ENCODE data around the gene RNU7-1. TPM values are rescaled to one million over a fixed set of nuclear protein-coding genes. Genes with fewer than 3 reads are reported as not detected.
A peak's percentile ranks its signal among the peaks of the same experiment; 100 is the strongest.

The RNU7-1 gene
- polyA plus RNA-seq, 3 donors = not detected

DNA sequence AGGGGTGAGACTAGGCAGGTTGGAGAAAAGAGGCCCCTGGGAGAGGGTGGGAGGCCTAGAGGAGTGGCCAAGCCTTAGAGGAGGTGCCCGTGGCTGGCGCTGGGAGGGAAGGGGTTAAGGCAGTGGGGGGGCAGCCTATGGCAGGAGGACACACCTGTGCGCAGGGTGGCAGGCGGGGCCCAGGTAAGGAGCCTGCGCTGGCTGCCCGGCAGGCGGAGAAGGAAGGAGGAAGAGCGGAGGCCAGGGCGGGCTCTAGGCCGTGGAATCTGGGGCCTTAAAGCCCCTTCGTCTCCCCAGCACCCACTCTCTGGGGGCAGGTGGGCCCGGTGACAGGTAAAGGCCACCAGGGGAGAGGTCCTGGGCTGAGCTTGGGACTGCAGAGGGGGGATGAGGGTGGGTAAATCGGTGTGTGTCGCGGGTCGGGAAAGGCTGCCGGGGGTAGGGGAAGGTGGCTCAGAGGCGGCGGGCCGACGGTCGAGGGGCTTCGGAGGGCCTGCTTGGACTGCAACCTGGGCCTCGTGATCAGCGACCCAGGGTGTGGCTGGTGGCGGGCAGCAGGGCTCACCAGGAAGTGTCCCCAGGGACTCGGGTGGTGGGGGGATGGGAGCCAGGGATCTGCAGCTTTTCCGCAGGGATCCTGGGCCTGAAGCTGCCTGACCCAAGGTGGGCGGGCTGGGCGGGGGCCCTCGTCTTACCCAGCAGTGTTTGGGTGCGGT is 19.6 kb downstream of the RNU7-1 start:
- H3K9ac ChIP-seq (ENCODE audit: insufficient read depth, low read length, poor library complexity, severe bottlenecking) = no peak overlapping the region
- peaks cover 44% of the 10 kb centered on the region for H4K20me1 ChIP-seq (ENCODE audit: insufficient read depth, low read length)
- H3K79me2 ChIP-seq (ENCODE audit: insufficient read depth, low read length) = peaks cover 28% of the 10 kb centered on the region
- H3K27me3 ChIP-seq (ENCODE audit: control insufficient read depth in 2 of 2, insufficient read depth in 2 of 2, low read length in 2 of 2) = no peaks in the 10 kb centered on the region
- peaks cover 0 to 7% (median 0%) of the 10 kb centered on the region in 3 donors for H3K27me3 Mint-ChIP-seq (ENCODE audit: low read depth in 3 of 3)
- TF ChIP-seq, protein P1, sequence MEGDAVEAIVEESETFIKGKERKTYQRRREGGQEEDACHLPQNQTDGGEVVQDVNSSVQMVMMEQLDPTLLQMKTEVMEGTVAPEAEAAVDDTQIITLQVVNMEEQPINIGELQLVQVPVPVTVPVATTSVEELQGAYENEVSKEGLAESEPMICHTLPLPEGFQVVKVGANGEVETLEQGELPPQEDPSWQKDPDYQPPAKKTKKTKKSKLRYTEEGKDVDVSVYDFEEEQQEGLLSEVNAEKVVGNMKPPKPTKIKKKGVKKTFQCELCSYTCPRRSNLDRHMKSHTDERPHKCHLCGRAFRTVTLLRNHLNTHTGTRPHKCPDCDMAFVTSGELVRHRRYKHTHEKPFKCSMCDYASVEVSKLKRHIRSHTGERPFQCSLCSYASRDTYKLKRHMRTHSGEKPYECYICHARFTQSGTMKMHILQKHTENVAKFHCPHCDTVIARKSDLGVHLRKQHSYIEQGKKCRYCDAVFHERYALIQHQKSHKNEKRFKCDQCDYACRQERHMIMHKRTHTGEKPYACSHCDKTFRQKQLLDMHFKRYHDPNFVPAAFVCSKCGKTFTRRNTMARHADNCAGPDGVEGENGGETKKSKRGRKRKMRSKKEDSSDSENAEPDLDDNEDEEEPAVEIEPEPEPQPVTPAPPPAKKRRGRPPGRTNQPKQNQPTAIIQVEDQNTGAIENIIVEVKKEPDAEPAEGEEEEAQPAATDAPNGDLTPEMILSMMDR (IDR thresholded peaks at IDR 0.05) = no peak
- peaks cover 68% of the 10 kb centered on the region for H3K4me1 Mint-ChIP-seq
- H3K27ac ChIP-seq (ENCODE audit: low read depth in 1 of 2, low read length in 2 of 2) = no peak overlapping the region
- H3K4me1 ChIP-seq (ENCODE audit: control insufficient read depth in 1 of 2, insufficient read depth in 2 of 2, low read length in 2 of 2) = peaks cover 64 to 71% of the 10 kb centered on the region in 2 donors
- H3K36me3 ChIP-seq (replicated peaks in 1 of 2; ENCODE audit: control insufficient read depth in 1 of 2, insufficient read depth in 2 of 2, low read length in 2 of 2) = peaks cover 49 to 52% of the 10 kb centered on the region in 2 donors
- intact Hi-C loops (cut with micrococcal nuclease) = loop anchor here in 1 of 2 donors (5.0 kb wide), 1 partner anchor 91 kb away; the partner anchor contains the start of gene SPSB2
- no peak for DNase-seq
- H3K27ac Mint-ChIP-seq = peak overlapping the region in 2 of 7 donors; percentile 18 to 66
- 93% methylated on average over 18 of the region's 32 CpGs for WGBS (ENCODE audit: insufficient coverage)
- peaks cover 0 to 2% (median 0%) of the 10 kb centered on the region in 7 donors for H3K9me3 Mint-ChIP-seq
- no peak overlapping the region for H3K4me3 Mint-ChIP-seq
- H3K36me3 Mint-ChIP-seq = peaks cover 46 to 69% of the 10 kb centered on the region in 2 donors
- H3K4me2 ChIP-seq (replicated peaks; ENCODE audit: extremely low read depth, low read length, poor library complexity, severe bottlenecking) = no peak overlapping the region
- no peaks in the 10 kb centered on the region for H3K9me3 ChIP-seq (replicated peaks in 1 of 2; ENCODE audit: control insufficient read depth in 1 of 2, insufficient read depth in 1 of 2, low read length in 2 of 2)
- no peak overlapping the region for H3K4me3 ChIP-seq (replicated peaks in 1 of 3; ENCODE audit: low read depth in 2 of 3, low read length in 3 of 3)
- no peak overlapping the region for H2AFZ ChIP-seq (ENCODE audit: insufficient read depth, low read depth, low read length, poor library complexity, severe bottlenecking)

DNA sequence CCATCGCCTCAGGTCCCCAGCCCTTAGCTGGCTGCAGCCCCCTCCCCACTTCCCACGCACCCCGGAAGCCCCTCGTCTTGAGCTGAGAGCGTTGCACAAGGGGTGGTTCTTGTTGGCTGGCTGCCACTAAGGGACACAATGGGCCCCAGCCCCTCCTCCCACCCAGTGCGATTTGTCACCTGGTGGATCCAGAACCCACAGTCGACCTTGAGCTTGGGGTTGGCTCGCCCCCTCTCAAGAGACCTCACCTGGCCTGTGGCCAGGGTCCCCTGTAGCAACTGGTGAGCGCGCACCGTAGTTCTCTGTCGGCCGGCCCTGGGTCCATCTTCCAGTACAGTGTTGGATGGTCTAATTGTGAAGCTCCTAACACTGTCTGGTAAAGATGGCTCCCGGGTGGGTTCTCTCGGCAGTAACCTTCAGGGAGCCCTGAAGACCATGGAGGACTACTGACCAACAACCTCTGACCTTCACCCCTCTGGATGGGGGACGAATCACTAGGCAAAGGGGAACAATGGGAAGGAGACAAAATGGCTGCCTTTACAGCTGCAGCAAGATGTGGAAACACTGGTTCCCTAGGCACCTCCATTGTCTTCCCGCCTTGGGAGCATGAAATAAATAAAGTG is 20.3 kb downstream of the RNU7-1 start:
- H3K79me2 ChIP-seq (ENCODE audit: insufficient read depth, low read length) = peaks cover 29% of the 10 kb centered on the region
- H3K9me3 ChIP-seq (replicated peaks in 1 of 2; ENCODE audit: control insufficient read depth in 1 of 2, insufficient read depth in 1 of 2, low read length in 2 of 2) = no peaks in the 10 kb centered on the region
- H3K4me2 ChIP-seq (replicated peaks; ENCODE audit: extremely low read depth, low read length, poor library complexity, severe bottlenecking) = no peak overlapping the region
- peaks cover 57 to 66% of the 10 kb centered on the region in 2 donors for H3K4me1 ChIP-seq (ENCODE audit: control insufficient read depth in 1 of 2, insufficient read depth in 2 of 2, low read length in 2 of 2)
- H3K9ac ChIP-seq (ENCODE audit: insufficient read depth, low read length, poor library complexity, severe bottlenecking) = no peak overlapping the region
- TF ChIP-seq, protein P1 (IDR thresholded peaks at IDR 0.05) = no peak
- no peak overlapping the region for H3K27ac ChIP-seq (ENCODE audit: low read depth in 1 of 2, low read length in 2 of 2)
- no peak overlapping the region for H3K4me3 Mint-ChIP-seq
- intact Hi-C loops (cut with micrococcal nuclease) = loop anchor here (1.0 to 5.0 kb wide), 3 partner anchors 18 to 95 kb away; partner anchors contain the start of gene SPSB2 (in 1 of the 2)
- H3K36me3 ChIP-seq (replicated peaks in 1 of 2; ENCODE audit: control insufficient read depth in 1 of 2, insufficient read depth in 2 of 2, low read length in 2 of 2) = peaks cover 52 to 55% of the 10 kb centered on the region in 2 donors
- H3K36me3 Mint-ChIP-seq = peaks cover 46 to 69% of the 10 kb centered on the region in 2 donors
- peaks cover 0 to 2% (median 0%) of the 10 kb centered on the region in 7 donors for H3K9me3 Mint-ChIP-seq
- H4K20me1 ChIP-seq (ENCODE audit: insufficient read depth, low read length) = peaks cover 37% of the 10 kb centered on the region
- H3K27ac Mint-ChIP-seq = peak overlapping the region in 6 of 7 donors; percentile 18 to 89 (median 70)
- DNase-seq = no peak
- H2AFZ ChIP-seq (ENCODE audit: insufficient read depth, low read depth, low read length, poor library complexity, severe bottlenecking) = no peak overlapping the region
- peaks cover 65% of the 10 kb centered on the region for H3K4me1 Mint-ChIP-seq
- peaks cover 0 to 7% (median 0%) of the 10 kb centered on the region in 3 donors for H3K27me3 Mint-ChIP-seq (ENCODE audit: low read depth in 3 of 3)
- H3K4me3 ChIP-seq (replicated peaks in 1 of 3; ENCODE audit: low read depth in 2 of 3, low read length in 3 of 3) = no peak overlapping the region
- 74% methylated on average over 12 of the region's 17 CpGs for WGBS (ENCODE audit: insufficient coverage)
- no peaks in the 10 kb centered on the region for H3K27me3 ChIP-seq (ENCODE audit: control insufficient read depth in 2 of 2, insufficient read depth in 2 of 2, low read length in 2 of 2)
